Measurements from ENCODE around the gene POLR2C. TPM values are rescaled to one million over a fixed set of nuclear protein-coding genes. Genes with fewer than 3 reads are reported as not detected.

POLR2C gene
- total RNA-seq, 1 experiment from 2014 or later: 110 TPM

DNA sequence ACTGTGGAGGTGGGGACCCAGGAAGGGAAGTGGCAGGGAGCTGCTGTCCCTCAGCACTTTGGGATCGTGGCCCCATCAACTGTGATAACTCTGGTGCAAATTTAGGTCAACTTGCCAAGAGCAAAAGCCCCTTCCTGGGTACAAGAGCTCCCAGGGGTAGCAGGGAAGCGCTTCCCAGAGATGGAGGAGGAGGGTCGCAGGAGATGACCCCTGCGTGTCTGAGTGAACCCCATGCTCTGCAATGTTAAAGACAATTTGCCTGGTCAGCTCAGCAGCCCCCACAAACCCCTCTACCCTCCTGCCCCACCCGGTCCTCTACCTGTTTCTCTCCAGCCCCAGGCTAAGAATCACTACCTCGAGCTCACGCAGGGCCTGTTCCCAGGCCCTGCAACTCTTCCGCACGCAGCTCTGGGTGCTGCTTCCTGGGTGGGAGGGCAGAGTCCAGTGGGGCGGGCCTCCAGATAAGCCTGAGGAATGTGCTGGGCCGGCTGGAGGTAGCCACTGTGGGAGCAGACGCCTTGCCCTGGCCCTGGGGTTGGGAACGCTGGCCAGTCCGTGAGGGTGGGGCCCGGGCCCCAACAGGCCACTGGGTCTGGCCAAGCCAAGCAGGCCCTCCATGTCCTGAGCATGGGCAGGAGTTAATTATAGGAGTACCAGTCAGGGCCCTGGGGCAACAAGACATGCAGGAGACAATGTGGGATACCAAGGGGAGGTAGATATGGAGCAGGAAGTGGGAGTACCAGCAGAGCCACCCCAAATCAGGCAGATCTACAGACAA is 17.7 kb downstream of the POLR2C start:
- intact Hi-C loops (cut with micrococcal nuclease; ENCODE audit: unreplicated experiment): no loop called here
- Histone ChIP-seq H3K4me3 (ENCODE audit: low read depth, low read length, poor library complexity, severe bottlenecking) (peak overlapping the region; percentile 49), H3K27ac (ENCODE audit: low read depth, low read length, poor library complexity, severe bottlenecking) (no peak overlapping the region), H3K36me3 (ENCODE audit: insufficient read depth, low read length, poor library complexity, severe bottlenecking) (no peaks in the 10 kb centered on the region), H3K4me1 (ENCODE audit: insufficient read depth, low read length, poor library complexity, severe bottlenecking) (peaks cover 15% of the 10 kb centered on the region), H3K9me3 (ENCODE audit: low read depth, low read length, poor library complexity, severe bottlenecking) (no peaks in the 10 kb centered on the region), H3K27me3 (replicated peaks; ENCODE audit: insufficient read depth, low read depth, low read length, poor library complexity) (no peaks in the 10 kb centered on the region)
- POLR2A ChIA-PET (ENCODE audit: low non-redundant PET): interaction anchor here (0.6 to 0.7 kb wide), 2 partner anchors 9 to 255 kb away, joined by 3 to 13 read pairs; no protein-coding TSS in a partner anchor
- BruUV-seq (replicated peaks): no TSS peak
- TF ChIP-seq EZH2 (IDR thresholded peaks at IDR 0.05; ENCODE audit: borderline replicate concordance, low read depth, low read length, poor library complexity, severe bottlenecking): no peak
- TF ChIP-seq, protein P1, sequence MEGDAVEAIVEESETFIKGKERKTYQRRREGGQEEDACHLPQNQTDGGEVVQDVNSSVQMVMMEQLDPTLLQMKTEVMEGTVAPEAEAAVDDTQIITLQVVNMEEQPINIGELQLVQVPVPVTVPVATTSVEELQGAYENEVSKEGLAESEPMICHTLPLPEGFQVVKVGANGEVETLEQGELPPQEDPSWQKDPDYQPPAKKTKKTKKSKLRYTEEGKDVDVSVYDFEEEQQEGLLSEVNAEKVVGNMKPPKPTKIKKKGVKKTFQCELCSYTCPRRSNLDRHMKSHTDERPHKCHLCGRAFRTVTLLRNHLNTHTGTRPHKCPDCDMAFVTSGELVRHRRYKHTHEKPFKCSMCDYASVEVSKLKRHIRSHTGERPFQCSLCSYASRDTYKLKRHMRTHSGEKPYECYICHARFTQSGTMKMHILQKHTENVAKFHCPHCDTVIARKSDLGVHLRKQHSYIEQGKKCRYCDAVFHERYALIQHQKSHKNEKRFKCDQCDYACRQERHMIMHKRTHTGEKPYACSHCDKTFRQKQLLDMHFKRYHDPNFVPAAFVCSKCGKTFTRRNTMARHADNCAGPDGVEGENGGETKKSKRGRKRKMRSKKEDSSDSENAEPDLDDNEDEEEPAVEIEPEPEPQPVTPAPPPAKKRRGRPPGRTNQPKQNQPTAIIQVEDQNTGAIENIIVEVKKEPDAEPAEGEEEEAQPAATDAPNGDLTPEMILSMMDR (conservative IDR thresholded peaks at IDR 0.05; ENCODE audit: low read depth, low read length): no peak
- DNase-seq (ENCODE audit: low spot score): no peak
- CTCF ChIA-PET: no interaction called here

DNA sequence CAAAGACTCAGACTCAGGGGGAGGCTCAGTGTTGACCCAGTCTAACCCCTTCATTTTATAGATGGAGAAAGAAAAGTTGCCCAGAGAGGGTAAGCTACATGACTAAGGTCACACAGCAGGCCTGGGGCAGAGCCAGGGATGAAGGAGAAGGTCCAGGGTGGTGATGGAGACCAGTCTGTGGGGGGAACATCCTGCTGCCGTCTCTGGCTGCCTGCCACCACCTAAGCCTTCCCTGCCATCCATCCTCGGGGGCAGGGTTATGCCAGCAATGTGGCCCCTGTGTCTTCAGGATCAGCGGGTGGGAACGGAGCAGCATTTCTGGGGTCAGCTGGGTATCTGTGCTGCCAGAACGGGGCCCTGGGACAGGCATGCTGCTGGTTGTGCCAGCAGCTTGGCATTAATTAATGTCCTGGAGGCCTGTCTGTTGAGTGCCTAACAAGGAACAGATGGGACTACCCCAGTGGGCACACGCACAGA is 18.3 kb downstream of the POLR2C start:
- intact Hi-C loops (cut with micrococcal nuclease; ENCODE audit: unreplicated experiment): no loop called here
- ChIA-PET POLR2A (ENCODE audit: low non-redundant PET) (interaction anchor here (0.6 kb wide), 1 partner anchor 10 kb away, joined by 3 read pairs; no protein-coding TSS in a partner anchor), CTCF (no interaction called here)
- Histone ChIP-seq H3K4me3 (ENCODE audit: low read depth, low read length, poor library complexity, severe bottlenecking) (no peak overlapping the region), H3K9me3 (ENCODE audit: low read depth, low read length, poor library complexity, severe bottlenecking) (no peaks in the 10 kb centered on the region), H3K27ac (ENCODE audit: low read depth, low read length, poor library complexity, severe bottlenecking) (no peak overlapping the region), H3K27me3 (replicated peaks; ENCODE audit: insufficient read depth, low read depth, low read length, poor library complexity) (no peaks in the 10 kb centered on the region), H3K4me1 (ENCODE audit: insufficient read depth, low read length, poor library complexity, severe bottlenecking) (peaks cover 15% of the 10 kb centered on the region), H3K36me3 (ENCODE audit: insufficient read depth, low read length, poor library complexity, severe bottlenecking) (no peaks in the 10 kb centered on the region)
- BruUV-seq (replicated peaks): no TSS peak
- DNase-seq (ENCODE audit: low spot score): no peak
- TF ChIP-seq EZH2 (IDR thresholded peaks at IDR 0.05; ENCODE audit: borderline replicate concordance, low read depth, low read length, poor library complexity, severe bottlenecking): no peak

DNA sequence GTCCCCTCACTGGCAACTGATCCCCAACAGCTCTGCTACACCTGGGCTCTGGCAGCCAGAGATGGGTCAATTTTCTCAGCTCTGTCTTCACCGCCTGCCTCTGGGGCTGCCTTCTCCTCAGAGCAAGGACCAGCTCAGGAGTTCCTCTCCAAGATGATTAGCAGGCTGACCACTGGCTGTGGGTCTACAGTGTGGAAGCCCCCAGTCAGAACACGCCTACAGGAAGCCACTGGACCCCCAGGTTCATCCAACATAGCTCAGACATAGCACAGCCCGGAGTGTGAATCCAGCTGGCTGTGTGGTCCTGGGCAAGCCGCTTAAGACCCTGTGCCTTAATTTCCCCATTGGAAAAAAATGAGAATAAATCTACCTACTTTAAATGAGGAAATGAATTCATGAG is 18.9 kb downstream of the POLR2C start:
- Histone ChIP-seq H3K4me3 (ENCODE audit: low read depth, low read length, poor library complexity, severe bottlenecking) (no peak overlapping the region), H3K27me3 (replicated peaks; ENCODE audit: insufficient read depth, low read depth, low read length, poor library complexity) (no peaks in the 10 kb centered on the region), H3K36me3 (ENCODE audit: insufficient read depth, low read length, poor library complexity, severe bottlenecking) (no peaks in the 10 kb centered on the region), H3K27ac (ENCODE audit: low read depth, low read length, poor library complexity, severe bottlenecking) (no peak overlapping the region), H3K4me1 (ENCODE audit: insufficient read depth, low read length, poor library complexity, severe bottlenecking) (peaks cover 15% of the 10 kb centered on the region), H3K9me3 (ENCODE audit: low read depth, low read length, poor library complexity, severe bottlenecking) (no peaks in the 10 kb centered on the region)
- BruUV-seq (replicated peaks): no TSS peak
- POLR2A ChIA-PET (ENCODE audit: low non-redundant PET): no interaction called here
- DNase-seq (ENCODE audit: low spot score): no peak
- intact Hi-C loops (cut with micrococcal nuclease; ENCODE audit: unreplicated experiment): no loop called here
- no peak for TF ChIP-seq EZH2 (IDR thresholded peaks at IDR 0.05; ENCODE audit: borderline replicate concordance, low read depth, low read length, poor library complexity, severe bottlenecking)
- TF ChIP-seq, protein P1 (conservative IDR thresholded peaks at IDR 0.05; ENCODE audit: low read depth, low read length): no peak
- CTCF ChIA-PET: no interaction called here

Measured in A673 (cell line).